HEK293 (cell line): ENCODE data around the gene DLGAP3.

ENCODE experiments used
- PBX3 ChIP-seq: sonication (generic); formaldehyde crosslinking; IDR thresholded peaks from 2 replicates; pipeline ENCODE4 v1.8.1; 2022; ENCODE audit warnings: mild to moderate bottlenecking, moderate library complexity, missing genetic modification reagents
- ZNF76 ChIP-seq: fragments of 450-650 bp; formaldehyde crosslinking; IDR thresholded peaks from 2 replicates; pipeline ENCODE4; 2016; ENCODE audit warnings: low read depth, missing biosample characterization, missing genetic modification characterization, borderline replicate concordance

GRCh38 chr1:34869760-34870159 is 59.7 kb downstream of the DLGAP3 start:
- no peak for TF ChIP-seq PBX3
- no peak for TF ChIP-seq ZNF76
